ENCODE measurements around the gene ZNF311. TPM values are rescaled to one million over a fixed set of nuclear protein-coding genes. Genes with fewer than 3 reads are reported as not detected.

ZNF311 gene
- total and polyA plus RNA-seq, 2 donors (not counting 1 experiment from before 2014, with no cell fraction given): 0.61 to 3.5 TPM

DNA sequence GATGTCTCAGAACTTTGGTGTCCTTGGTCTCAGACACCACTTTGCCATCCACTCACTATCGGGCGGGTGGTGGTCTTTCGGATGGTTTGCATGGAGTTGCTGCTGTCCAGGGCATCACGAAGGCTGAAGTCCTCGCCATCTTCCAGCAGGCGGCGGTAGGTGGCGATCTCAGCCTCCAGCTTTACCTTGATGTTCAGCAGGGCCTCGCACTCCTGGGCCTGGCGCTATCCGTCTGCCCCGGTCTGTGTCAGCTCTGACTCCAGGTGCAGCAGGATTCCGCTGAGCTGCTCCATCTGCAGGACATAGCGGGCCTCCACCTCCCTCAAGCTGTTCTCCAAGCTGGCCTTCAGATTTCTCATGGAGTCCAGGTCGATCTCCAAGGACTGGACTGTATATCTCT lies 36.0 kb downstream of the ZNF311 start:
- Histone ChIP-seq H3K9ac (ENCODE audit: insufficient read depth, low read length) (no peak overlapping the region), H3K79me2 (ENCODE audit: control insufficient read depth, insufficient read depth, low read length) (no peaks in the 10 kb centered on the region), H3K4me1 (ENCODE audit: control insufficient read depth, extremely low read depth, insufficient read depth, low read length) (no peaks in the 10 kb centered on the region), H3K27ac (ENCODE audit: insufficient read depth, low read length) (no peak overlapping the region), H3K36me3 (ENCODE audit: control insufficient read depth, insufficient read depth, low read length) (no peaks in the 10 kb centered on the region), H3K27me3 (ENCODE audit: control insufficient read depth, insufficient read depth, low read length) (no peaks in the 10 kb centered on the region), H3K9me3 (ENCODE audit: control insufficient read depth, insufficient read depth, low read depth, low read length) (no peaks in the 10 kb centered on the region), H3K4me2 (ENCODE audit: extremely low read depth, insufficient read depth, low read length) (no peak overlapping the region), H4K20me1 (ENCODE audit: control insufficient read depth, extremely low read depth, insufficient read depth, low read length) (no peaks in the 10 kb centered on the region), H2AFZ (ENCODE audit: low read length) (no peak overlapping the region), H3K4me3 (replicated peaks in 1 of 4; ENCODE audit: control extremely low read depth in 1 of 4, insufficient read depth in 1 of 4, low read depth in 3 of 4, low read length in 4 of 4) (no peak overlapping the region)
- no peak for TF ChIP-seq EZH2 (IDR thresholded peaks at IDR 0.05; ENCODE audit: low read length, missing control alignments)
- TF ChIP-seq, protein P1, sequence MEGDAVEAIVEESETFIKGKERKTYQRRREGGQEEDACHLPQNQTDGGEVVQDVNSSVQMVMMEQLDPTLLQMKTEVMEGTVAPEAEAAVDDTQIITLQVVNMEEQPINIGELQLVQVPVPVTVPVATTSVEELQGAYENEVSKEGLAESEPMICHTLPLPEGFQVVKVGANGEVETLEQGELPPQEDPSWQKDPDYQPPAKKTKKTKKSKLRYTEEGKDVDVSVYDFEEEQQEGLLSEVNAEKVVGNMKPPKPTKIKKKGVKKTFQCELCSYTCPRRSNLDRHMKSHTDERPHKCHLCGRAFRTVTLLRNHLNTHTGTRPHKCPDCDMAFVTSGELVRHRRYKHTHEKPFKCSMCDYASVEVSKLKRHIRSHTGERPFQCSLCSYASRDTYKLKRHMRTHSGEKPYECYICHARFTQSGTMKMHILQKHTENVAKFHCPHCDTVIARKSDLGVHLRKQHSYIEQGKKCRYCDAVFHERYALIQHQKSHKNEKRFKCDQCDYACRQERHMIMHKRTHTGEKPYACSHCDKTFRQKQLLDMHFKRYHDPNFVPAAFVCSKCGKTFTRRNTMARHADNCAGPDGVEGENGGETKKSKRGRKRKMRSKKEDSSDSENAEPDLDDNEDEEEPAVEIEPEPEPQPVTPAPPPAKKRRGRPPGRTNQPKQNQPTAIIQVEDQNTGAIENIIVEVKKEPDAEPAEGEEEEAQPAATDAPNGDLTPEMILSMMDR (conservative IDR thresholded peaks at IDR 0.05 in 1 of 2, IDR thresholded peaks at IDR 0.05 in 1 of 2; ENCODE audit: low read depth in 1 of 2, low read length in 2 of 2): no peak
- DNase-seq (ENCODE audit: low read depth in 2 of 2): no peak

DNA sequence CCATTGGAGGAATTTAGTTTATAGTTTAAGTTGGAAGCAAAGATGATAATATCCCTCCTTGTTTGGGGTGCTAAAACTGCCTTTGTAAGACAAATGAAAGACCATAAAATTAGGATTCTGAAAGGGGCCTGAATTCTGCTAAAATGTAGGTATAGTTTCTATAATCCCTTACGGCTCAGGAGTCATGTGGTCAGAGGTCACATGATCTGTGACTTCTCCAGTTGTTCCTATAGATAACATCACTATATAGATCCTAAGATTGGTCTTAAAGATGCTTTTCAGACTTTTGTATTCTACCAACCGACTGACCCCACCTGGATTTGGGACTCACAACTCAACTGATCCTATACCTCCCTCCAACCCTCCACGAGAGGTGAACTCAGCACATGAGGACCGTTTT lies 36.6 kb downstream of the ZNF311 start:
- Histone ChIP-seq H3K27me3 (ENCODE audit: control insufficient read depth, insufficient read depth, low read length) (no peaks in the 10 kb centered on the region), H3K36me3 (ENCODE audit: control insufficient read depth, insufficient read depth, low read length) (no peaks in the 10 kb centered on the region), H2AFZ (ENCODE audit: low read length) (no peak overlapping the region), H3K9me3 (ENCODE audit: control insufficient read depth, insufficient read depth, low read depth, low read length) (no peaks in the 10 kb centered on the region), H3K9ac (ENCODE audit: insufficient read depth, low read length) (no peak overlapping the region), H3K27ac (ENCODE audit: insufficient read depth, low read length) (no peak overlapping the region), H3K79me2 (ENCODE audit: control insufficient read depth, insufficient read depth, low read length) (no peaks in the 10 kb centered on the region), H3K4me3 (replicated peaks in 1 of 4; ENCODE audit: control extremely low read depth in 1 of 4, insufficient read depth in 1 of 4, low read depth in 3 of 4, low read length in 4 of 4) (no peak overlapping the region), H3K4me1 (ENCODE audit: control insufficient read depth, extremely low read depth, insufficient read depth, low read length) (no peaks in the 10 kb centered on the region), H4K20me1 (ENCODE audit: control insufficient read depth, extremely low read depth, insufficient read depth, low read length) (no peaks in the 10 kb centered on the region), H3K4me2 (ENCODE audit: extremely low read depth, insufficient read depth, low read length) (no peak overlapping the region)
- DNase-seq (ENCODE audit: low read depth in 2 of 2): no peak
- TF ChIP-seq, protein P1 (conservative IDR thresholded peaks at IDR 0.05 in 1 of 2, IDR thresholded peaks at IDR 0.05 in 1 of 2; ENCODE audit: low read depth in 1 of 2, low read length in 2 of 2): no peak
- no peak for TF ChIP-seq EZH2 (IDR thresholded peaks at IDR 0.05; ENCODE audit: low read length, missing control alignments)

DNA sequence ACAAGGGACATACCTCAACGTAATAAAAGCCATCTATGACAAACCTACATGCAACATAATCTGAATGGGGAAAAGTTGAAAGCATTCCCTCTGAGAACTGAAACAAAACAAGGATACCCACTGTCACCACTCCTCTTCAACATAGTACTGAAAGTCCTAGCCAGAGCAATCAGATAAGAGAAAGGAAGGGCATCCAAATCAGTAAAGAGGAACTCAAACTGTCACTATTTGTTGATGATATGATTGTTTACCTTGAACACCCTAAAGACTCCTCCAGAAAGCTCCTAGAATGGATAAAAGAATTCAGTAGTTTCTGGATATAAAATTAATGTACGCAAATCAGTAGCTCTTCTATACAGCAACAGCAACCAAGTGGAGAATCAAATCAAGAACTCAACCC lies 39.4 kb downstream of the ZNF311 start:
- no peak for TF ChIP-seq EZH2 (IDR thresholded peaks at IDR 0.05; ENCODE audit: low read length, missing control alignments)
- TF ChIP-seq, protein P1 (conservative IDR thresholded peaks at IDR 0.05 in 1 of 2, IDR thresholded peaks at IDR 0.05 in 1 of 2; ENCODE audit: low read depth in 1 of 2, low read length in 2 of 2): no peak
- Histone ChIP-seq H4K20me1 (ENCODE audit: control insufficient read depth, extremely low read depth, insufficient read depth, low read length) (no peaks in the 10 kb centered on the region), H3K36me3 (ENCODE audit: control insufficient read depth, insufficient read depth, low read length) (no peaks in the 10 kb centered on the region), H3K27me3 (ENCODE audit: control insufficient read depth, insufficient read depth, low read length) (no peaks in the 10 kb centered on the region), H2AFZ (ENCODE audit: low read length) (no peak overlapping the region), H3K27ac (ENCODE audit: insufficient read depth, low read length) (no peak overlapping the region), H3K4me3 (replicated peaks in 1 of 4; ENCODE audit: control extremely low read depth in 1 of 4, insufficient read depth in 1 of 4, low read depth in 3 of 4, low read length in 4 of 4) (no peak overlapping the region), H3K4me1 (ENCODE audit: control insufficient read depth, extremely low read depth, insufficient read depth, low read length) (no peaks in the 10 kb centered on the region), H3K9me3 (ENCODE audit: control insufficient read depth, insufficient read depth, low read depth, low read length) (no peaks in the 10 kb centered on the region), H3K4me2 (ENCODE audit: extremely low read depth, insufficient read depth, low read length) (no peak overlapping the region), H3K79me2 (ENCODE audit: control insufficient read depth, insufficient read depth, low read length) (no peaks in the 10 kb centered on the region), H3K9ac (ENCODE audit: insufficient read depth, low read length) (no peak overlapping the region)
- no peak for DNase-seq (ENCODE audit: low read depth in 2 of 2)
